Neutrophil (primary cell): ENCODE results near the gene NRARP.

Source experiments
- H3K27ac ChIP-seq: fragments of 200-600 bp; sonication (generic); 2 replicates; pipeline ENCODE4 v1.5.1; 2016; ENCODE audit warnings: mild to moderate bottlenecking, moderate library complexity
- H3K27me3 ChIP-seq: fragments of 200-600 bp; sonication (generic); 2 replicates; pipeline ENCODE4 v1.6.0; 2016; ENCODE audit warnings: mild to moderate bottlenecking
- H3K36me3 ChIP-seq: fragments of 200-600 bp; sonication (generic); 2 replicates; pipeline ENCODE4 v1.5.1; 2017
- H3K4me1 ChIP-seq, 2 experiments: fragments of 200-600 bp in 1 of 2; sonication (generic) in 1 of 2; 1 replicate in 1 of 2; 2 replicates in 1 of 2; pipeline versions ENCODE4 v1.5.1 to v1.6.1; 2013 to 2016; ENCODE audit warnings: low read depth in 1 of 2, low read length in 1 of 2, mild to moderate bottlenecking in 1 of 2, moderate library complexity in 1 of 2; ENCODE audit not compliant: control insufficient read depth in 1 of 2, insufficient read depth in 1 of 2
- H3K4me3 ChIP-seq, 2 experiments: fragments of 200-600 bp in 1 of 2; sonication (generic) in 1 of 2; 1 replicate in 1 of 2; 2 replicates in 1 of 2; pipeline ENCODE4 v1.5.1; 2013 to 2016; ENCODE audit warnings: low read depth in 1 of 2, low read length in 1 of 2, mild to moderate bottlenecking in 1 of 2, moderate library complexity in 1 of 2
- H3K9me3 ChIP-seq: fragments of 200-600 bp; sonication (generic); 2 replicates; pipeline ENCODE4 v1.5.1; 2016
- TF ChIP-seq, protein P1 (sequence below): fragments of 200-600 bp; sonication (generic); IDR thresholded peaks from 2 replicates; pipeline ENCODE4 v1.5.1; 2016; ENCODE audit warnings: antibody characterized with exemption

NRARP gene

DNA sequence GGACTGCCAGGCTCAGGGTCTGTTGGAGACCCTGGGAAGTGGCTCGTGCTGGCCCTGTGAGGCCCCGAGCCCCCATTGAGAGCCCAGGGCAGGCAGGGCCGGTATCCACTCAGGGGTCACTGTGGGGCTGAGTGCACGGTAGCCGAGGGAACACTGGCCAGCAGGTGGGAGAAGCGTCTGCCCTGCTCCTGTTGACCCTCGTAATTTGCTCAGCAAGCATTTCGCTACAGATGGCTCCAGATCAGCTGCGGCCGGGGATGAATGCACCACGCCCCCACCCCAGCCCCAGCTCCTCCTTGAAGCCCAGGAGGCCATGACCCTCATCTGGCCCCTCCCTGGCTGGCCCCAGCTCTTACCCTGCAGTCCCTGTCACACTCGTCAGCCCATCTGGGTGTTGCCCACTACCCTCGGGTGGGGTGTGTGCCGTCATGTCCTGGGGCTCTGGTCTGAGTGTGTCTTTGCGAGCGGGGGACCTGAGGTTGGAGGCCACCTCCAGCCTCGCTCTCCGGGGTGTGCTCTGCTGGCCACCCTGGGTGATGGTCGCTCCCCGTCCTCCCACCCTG, 6.1 kb upstream of the NRARP start:
- Histone ChIP-seq H3K4me1 (no peaks in the 10 kb centered on the region), H3K9me3 (no peaks in the 10 kb centered on the region), H3K36me3 (no peaks in the 10 kb centered on the region), H3K4me3 (no peak overlapping the region), H3K27me3 (peaks cover 67% of the 10 kb centered on the region), H3K27ac (no peak overlapping the region)
- TF ChIP-seq, protein P1, sequence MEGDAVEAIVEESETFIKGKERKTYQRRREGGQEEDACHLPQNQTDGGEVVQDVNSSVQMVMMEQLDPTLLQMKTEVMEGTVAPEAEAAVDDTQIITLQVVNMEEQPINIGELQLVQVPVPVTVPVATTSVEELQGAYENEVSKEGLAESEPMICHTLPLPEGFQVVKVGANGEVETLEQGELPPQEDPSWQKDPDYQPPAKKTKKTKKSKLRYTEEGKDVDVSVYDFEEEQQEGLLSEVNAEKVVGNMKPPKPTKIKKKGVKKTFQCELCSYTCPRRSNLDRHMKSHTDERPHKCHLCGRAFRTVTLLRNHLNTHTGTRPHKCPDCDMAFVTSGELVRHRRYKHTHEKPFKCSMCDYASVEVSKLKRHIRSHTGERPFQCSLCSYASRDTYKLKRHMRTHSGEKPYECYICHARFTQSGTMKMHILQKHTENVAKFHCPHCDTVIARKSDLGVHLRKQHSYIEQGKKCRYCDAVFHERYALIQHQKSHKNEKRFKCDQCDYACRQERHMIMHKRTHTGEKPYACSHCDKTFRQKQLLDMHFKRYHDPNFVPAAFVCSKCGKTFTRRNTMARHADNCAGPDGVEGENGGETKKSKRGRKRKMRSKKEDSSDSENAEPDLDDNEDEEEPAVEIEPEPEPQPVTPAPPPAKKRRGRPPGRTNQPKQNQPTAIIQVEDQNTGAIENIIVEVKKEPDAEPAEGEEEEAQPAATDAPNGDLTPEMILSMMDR, result no peak

- no peaks in the 10 kb centered on the region for H3K9me3 ChIP-seq
- H3K36me3 ChIP-seq, result no peaks in the 10 kb centered on the region
- TF ChIP-seq, protein P1, result no peak
- H3K4me1 ChIP-seq, result peaks cover 0 to 4% of the 10 kb centered on the region in 2 experiments
- no peak overlapping the region for H3K4me3 ChIP-seq
- peaks cover 74% of the 10 kb centered on the region for H3K27me3 ChIP-seq
- H3K27ac ChIP-seq, result no peak overlapping the region
Measured at GRCh38 chr9:137307255-137308056, 5.4 kb upstream of the NRARP start.

DNA sequence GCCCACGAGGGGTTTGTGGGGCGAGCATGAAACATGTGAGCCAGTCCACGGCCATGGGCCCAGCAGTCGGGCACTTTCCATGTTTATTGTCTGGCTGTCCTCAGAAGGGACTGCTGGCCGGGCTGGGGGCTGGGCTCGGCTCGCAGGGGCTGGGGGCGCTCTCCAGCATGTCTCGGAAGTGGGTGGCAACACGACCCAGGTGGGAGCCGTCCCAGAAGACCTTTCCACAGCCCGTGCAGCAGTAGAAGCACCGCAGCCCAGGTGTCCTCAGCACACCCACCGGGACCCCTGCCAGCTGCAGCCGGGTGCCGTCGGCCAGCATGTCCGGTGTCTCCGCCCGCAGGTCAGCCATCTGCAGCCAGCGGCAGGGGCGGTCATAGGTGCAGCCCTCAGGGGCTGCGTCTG, 4.8 kb upstream of the NRARP start:
- H3K9me3 ChIP-seq, result no peaks in the 10 kb centered on the region
- peaks cover 79% of the 10 kb centered on the region for H3K27me3 ChIP-seq
- no peak overlapping the region for H3K4me3 ChIP-seq
- TF ChIP-seq, protein P1, result no peak
- peaks cover 0 to 5% of the 10 kb centered on the region in 2 experiments for H3K4me1 ChIP-seq
- H3K27ac ChIP-seq, result no peak overlapping the region
- no peaks in the 10 kb centered on the region for H3K36me3 ChIP-seq

DNA sequence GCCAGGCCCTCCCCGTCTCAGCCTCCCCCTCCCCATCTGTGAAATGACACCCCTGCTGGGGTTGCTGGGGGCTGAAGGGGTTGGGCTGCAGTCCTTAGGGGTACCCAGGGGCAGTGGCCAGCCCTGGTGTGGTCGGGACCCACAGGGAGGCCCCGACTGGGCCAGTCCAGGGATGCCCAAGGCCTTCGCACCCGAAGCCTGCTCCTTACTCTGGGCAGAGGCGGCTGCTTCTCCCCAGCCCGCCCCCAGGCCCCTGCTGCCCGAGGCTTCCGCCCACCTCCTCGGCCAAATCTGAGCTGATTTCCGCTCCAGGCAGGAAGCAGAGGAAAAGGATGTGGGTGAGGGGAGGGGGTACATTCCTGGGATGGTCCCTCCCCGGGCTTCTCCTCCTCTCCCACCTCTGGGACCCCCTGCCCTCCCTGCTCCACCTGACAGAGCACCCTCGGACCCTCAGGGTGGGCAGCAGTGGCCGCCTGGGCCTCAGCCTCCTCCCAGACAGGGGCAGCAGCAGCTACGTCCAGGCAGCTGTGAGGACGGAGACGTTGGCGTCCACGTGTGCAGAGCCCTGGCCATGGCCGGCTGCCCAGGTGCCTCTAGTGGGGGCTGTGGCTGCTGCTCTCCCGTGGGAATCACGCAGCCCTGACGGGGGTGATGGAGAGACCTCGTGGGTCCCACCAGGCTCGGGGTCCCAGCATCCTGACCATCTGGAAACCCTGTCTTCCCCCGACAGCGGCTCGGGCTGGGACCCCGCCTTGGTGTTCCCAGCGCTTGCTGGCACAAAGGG, 4.2 kb upstream of the NRARP start:
- no peak overlapping the region for H3K4me3 ChIP-seq
- no peak overlapping the region for H3K27ac ChIP-seq
- peaks cover 84% of the 10 kb centered on the region for H3K27me3 ChIP-seq
- H3K4me1 ChIP-seq, result peaks cover 5 to 10% of the 10 kb centered on the region in 2 experiments
- TF ChIP-seq, protein P1, result no peak
- no peaks in the 10 kb centered on the region for H3K9me3 ChIP-seq
- no peaks in the 10 kb centered on the region for H3K36me3 ChIP-seq

DNA sequence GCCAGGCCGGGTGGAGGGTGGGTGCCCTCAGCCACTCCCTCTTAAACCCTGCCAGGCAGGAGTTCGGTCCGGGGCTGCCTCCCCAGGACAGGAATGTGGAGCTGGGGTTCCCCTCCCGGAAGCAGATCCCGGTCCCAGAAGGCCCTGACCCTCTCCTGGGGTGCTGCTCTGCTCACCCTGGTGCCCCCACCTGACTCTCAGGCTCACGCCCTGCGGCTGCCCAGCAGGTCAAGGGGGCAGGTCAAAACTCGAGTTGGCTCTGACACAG, 3.7 kb upstream of the NRARP start:
- TF ChIP-seq, protein P1, result no peak
- H3K36me3 ChIP-seq, result no peaks in the 10 kb centered on the region
- no peak overlapping the region for H3K4me3 ChIP-seq
- peaks cover 10 to 15% of the 10 kb centered on the region in 2 experiments for H3K4me1 ChIP-seq
- H3K9me3 ChIP-seq, result no peaks in the 10 kb centered on the region
- H3K27ac ChIP-seq, result no peak overlapping the region
- peaks cover 89% of the 10 kb centered on the region for H3K27me3 ChIP-seq
